Measurements from ENCODE around the gene TPSAB1.

TPSAB1 gene

DNA sequence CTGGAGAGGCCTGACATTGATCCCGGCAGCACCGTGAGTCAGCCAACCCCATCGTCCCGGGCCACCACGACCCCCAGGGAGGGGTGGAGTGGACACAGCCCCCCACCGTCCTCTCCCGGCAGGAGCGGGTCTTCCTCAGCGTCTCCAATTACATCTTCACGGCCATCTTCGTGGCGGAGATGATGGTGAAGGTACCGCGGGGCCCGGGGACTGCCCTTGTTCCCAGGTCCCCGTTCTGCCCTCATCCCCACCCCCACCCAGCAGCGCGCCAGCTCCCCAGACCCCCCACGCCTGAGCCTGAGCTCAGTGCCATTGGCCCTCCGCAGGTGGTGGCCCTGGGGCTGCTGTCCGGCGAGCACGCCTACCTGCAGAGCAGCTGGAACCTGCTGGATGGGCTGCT lies 30.0 kb upstream of the TPSAB1 start:
- DNase-seq (ENCODE audit: low read depth): no peak

DNA sequence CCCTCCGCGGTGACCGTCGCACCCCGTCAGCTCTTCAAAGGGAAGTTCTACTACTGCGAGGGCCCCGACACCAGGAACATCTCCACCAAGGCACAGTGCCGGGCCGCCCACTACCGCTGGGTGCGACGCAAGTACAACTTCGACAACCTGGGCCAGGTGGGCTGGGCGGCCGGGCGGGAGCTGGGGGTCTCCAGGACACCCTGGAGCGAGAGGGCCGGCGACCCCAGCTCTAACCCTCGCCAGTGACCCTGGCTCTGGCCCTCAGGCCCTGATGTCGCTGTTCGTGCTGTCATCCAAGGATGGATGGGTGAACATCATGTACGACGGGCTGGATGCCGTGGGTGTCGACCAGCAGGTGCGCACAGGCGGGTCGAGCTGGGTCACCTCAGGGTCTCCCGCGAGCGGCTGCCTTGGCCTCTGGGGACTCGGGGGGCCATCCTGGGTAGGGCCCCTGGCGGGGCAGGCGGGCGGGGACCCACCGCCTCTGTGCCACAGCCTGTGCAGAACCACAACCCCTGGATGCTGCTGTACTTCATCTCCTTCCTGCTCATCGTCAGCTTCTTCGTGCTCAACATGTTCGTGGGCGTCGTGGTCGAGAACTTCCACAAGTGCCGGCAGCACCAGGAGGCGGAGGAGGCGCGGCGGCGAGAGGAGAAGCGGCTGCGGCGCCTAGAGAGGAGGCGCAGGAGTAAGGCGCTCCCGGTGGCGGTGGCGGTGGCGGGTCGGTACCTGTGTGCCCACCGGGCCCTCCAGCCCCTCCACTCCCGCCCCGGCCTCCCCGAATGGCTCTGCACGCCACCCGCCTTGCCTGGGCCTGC lies 28.8 kb upstream of the TPSAB1 start:
- no peak for DNase-seq (ENCODE audit: low read depth)

DNA sequence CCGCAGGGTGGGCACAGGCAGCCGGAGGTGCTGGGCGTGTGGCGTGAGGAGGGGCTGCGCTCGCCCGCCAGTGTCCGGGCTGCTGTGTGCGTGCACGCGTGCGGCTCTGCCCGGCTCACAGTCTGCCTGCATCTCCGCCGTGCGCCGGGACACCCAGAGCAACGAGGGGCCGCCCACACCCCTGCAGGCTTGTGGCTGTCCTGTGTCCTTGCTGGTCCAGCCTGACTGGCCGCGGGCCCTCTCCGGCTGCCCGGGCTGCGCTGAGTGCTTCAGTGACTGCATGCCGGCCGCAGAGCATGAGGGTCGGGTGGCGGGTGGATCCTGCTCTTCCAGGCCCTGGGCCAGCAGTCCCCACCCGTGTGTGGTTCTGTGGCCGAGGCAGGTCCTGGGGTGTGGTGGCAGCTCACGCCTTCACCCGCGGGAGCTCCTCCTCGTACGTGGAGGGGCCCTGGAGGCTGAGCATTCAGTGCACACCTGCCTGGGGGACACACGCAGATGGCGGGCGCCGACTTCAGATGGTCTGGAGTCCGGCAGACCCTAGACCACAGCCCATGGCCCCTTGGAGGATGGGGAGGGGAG lies 27.8 kb upstream of the TPSAB1 start:
- DNase-seq (ENCODE audit: low read depth): no peak

DNA sequence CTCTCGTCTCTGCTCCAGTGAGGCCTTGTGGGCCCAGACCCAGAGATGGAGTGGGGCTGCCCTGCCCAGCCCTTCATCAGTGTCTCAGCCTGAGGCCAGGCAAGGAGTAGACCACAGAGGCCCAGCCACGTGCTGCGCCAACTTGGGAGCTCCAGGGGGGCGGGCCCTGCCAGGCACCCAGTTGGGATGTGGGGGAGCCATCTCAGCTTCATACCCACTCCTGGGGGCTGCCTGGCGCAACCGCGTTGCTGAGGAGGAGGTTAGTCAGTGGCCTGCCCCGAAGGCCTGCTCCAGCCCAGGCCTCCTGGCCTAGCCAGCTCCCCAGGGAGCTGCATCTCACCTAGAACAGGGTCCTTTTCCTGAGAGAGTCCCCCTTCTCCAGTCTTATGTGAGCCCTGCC lies 27.3 kb upstream of the TPSAB1 start:
- no peak for DNase-seq (ENCODE audit: low read depth)

DNA sequence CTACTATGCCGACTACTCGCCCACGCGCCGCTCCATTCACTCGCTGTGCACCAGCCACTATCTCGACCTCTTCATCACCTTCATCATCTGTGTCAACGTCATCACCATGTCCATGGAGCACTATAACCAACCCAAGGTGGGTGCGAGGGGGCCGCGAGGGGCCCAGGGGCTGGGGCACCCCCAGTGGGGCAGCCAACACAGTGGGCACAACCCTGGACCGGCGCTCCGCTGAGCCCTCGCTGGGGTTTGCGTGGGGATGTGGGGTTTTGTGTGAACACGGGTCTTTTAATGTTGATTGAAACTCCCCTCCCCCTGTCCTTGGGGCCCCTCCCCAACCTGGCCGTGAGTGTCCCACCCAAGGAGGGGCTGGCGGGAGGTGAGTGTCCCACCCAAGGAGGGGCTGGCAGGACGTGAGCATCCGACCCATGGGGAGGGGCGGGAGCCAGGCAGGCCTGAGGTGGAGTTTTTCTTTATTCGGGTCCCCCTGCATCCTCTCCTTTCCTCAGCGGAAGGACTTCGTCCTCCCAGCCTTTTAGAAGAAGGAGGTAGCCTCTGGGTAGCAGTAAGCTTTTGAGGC lies 26.6 kb upstream of the TPSAB1 start:
- DNase-seq (ENCODE audit: low read depth): no peak

DNA sequence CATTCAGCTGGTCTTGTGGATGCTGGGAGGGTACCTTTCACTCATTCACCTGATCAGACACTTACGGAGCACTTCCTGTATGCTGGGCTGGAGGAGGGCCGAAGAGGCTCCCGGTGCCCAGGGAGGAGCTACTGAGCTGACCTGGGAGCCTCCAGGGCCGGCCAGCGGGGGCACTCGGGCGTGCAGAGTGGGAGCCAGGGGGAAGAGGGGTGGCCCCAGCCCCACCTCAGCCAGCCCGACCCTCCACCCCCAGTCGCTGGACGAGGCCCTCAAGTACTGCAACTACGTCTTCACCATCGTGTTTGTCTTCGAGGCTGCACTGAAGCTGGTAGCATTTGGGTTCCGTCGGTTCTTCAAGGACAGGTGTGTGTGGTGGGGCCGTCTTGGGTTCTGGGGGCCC lies 25.8 kb upstream of the TPSAB1 start:
- no peak for DNase-seq (ENCODE audit: low read depth)

DNA sequence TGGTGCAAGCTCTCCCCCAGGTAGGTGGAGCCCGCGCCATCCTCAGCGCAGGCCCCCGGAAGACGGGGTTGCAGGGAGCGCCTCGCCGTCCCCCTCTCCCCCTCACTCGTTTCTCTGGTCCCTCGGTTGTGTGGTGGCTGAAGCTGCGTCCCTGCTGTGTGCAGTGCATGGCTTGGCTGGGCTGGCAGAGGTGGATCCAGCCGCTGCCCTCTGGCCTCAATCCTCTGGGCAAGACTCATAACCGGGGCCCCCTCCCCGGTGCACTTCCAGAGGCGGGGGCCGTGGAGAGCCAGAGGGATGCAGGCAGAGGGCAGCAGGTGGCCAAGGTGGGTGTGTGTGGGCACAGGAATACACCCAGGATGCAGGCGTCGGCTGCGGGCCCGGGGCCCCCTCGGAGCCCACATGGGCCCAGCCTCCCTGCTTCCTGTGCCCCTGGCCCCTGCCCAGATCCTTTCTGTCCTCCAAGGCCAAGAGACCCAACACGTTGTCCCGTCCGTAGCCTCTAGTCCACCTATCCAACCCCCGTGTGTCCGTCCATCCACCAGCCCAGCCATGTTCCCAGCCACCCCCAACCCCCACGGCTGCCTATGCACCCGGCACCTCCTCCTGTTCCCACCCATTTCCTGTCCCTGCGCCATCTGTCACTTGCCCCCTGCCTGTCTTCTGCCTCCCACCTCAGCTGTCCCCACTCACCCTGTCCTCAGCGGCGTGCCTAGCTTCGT lies 24.8 kb upstream of the TPSAB1 start:
- no peak for DNase-seq (ENCODE audit: low read depth)

DNA sequence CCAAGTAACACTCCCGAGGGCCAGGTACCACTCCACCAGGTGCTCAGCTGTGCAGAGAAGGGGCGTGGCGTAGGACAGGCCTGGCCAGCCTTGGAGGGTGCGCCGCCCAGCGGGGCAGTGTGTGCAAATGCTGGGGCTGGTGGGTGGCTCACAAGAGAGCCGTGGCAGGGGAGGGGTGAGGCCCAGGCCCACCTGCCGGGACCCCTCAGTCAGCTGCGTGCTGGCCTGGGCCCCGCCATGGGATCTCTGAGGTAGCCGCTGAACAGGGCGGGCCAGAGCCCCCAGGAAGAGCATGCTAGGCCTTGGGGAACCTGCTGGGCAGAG lies 24.2 kb upstream of the TPSAB1 start:
- no peak for DNase-seq (ENCODE audit: low read depth)

DNA sequence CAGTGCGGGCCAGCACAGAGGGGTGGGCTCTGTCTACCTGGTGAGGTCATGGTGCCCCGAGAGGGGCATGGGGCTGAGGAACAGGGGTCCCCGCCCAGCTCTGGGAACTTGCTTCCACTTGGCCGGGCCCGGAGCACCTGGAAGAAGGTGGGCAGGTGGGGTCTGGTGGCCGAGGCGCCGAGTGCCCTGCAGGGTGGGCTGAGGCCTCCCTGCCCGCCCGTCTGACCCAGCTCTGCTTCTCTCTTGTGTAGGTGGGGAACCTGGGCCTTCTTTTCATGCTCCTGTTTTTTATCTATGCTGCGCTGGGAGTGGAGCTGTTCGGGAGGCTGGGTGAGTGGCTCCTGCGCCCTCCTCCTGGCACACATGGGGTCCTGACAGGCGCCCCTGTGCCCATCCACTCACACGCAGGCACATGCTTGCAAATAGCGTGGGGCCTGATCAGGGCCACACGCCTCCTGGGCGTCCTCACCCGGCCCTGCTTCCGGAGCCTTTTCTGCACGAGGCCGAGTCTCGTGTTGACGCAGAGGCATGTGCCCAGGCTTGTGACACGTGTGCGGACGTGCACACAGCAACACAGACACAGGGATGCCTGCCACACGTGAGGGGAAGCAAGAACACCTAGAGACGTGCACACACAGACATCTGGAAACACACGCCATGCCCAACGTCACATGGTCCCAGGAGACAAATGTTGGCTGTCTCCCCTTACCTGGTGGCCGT lies 23.7 kb upstream of the TPSAB1 start:
- no peak for DNase-seq (ENCODE audit: low read depth)

DNA sequence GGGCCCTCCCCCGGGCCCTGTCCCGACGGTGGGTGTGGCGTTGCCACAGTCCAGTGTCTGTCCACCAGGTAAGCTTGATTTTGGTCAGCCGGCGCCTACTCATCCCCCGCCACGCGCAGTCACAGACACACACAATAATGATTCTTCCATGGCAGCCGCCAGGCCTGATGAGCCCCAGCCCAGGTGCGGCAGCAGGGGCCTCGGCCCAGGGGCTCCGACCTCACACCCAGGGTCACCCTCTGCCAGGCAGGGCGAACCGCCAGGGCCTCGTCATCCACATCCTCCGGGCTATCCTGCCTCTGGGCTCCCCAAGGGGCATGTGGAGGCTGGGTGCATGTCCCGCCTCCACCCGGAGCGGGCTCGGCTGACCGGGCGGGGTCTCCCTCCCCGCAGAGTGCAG lies 23.0 kb upstream of the TPSAB1 start:
- no peak for DNase-seq (ENCODE audit: low read depth)

DNA sequence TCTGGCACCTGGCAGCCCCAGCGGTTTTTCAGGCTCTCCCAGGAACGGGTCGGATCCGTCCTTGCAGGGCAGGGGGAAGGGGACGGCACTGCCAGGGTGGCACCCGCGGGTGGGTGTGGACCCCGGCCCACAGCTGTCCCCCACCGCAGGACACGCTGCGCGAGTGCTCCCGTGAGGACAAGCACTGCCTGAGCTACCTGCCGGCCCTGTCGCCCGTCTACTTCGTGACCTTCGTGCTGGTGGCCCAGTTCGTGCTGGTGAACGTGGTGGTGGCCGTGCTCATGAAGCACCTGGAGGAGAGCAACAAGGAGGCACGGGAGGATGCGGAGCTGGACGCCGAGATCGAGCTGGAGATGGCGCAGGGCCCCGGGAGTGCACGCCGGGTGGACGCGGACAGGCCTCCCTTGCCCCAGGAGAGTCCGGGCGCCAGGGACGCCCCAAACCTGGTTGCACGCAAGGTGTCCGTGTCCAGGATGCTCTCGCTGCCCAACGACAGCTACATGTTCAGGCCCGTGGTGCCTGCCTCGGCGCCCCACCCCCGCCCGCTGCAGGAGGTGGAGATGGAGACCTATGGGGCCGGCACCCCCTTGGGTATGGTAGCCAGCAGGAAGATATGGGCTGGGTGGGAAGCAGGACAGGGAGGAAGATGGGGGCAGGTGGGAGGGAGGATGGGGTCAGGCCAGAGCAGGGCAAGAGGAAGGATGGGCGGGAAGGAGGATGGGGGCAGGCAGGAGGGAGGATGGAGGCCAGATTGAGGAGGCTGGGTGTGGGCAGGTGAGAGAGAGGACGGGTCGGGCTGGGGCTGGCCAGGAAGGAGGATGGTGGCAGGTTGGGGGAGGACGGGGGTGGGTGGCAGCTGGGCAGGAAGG lies 22.2 kb upstream of the TPSAB1 start:
- DNase-seq (ENCODE audit: low read depth): no peak

DNA sequence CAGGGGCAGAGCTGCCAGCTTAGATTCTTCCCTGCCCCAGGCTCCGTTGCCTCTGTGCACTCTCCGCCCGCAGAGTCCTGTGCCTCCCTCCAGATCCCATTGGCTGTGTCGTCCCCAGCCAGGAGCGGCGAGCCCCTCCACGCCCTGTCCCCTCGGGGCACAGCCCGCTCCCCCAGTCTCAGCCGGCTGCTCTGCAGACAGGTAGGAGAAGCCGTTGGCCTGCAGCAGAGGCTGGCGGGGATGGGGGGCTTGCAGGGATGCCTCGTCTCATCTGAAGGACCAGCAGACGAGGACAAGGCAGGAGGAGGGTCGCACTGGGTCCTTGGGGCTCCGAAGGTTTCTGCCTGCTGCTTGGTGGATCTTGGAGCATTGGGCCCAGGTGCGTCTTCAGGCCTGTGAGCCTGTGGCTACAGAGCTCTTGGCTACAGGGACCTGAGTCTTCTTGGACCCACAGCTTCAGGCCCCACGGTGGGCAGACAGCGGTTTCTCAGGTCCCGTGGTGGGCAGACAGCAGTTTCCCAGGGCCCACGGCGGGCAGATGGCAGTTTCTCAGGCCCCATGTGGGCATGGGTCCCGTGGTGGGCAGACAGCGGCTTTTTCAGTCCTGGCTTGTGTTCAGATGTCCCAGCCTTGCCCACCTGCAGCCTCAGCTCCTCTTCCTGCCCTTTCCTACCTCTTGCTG lies 21.4 kb upstream of the TPSAB1 start:
- DNase-seq (ENCODE audit: low read depth): no peak

DNA sequence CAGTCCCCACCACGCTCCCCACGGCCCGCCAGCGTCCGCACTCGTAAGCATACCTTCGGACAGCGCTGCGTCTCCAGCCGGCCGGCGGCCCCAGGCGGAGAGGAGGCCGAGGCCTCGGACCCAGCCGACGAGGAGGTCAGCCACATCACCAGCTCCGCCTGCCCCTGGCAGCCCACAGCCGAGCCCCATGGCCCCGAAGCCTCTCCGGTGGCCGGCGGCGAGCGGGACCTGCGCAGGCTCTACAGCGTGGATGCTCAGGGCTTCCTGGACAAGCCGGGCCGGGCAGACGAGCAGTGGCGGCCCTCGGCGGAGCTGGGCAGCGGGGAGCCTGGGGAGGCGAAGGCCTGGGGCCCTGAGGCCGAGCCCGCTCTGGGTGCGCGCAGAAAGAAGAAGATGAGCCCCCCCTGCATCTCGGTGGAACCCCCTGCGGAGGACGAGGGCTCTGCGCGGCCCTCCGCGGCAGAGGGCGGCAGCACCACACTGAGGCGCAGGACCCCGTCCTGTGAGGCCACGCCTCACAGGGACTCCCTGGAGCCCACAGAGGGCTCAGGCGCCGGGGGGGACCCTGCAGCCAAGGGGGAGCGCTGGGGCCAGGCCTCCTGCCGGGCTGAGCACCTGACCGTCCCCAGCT lies 20.3 kb upstream of the TPSAB1 start:
- no peak for DNase-seq (ENCODE audit: low read depth)

DNA sequence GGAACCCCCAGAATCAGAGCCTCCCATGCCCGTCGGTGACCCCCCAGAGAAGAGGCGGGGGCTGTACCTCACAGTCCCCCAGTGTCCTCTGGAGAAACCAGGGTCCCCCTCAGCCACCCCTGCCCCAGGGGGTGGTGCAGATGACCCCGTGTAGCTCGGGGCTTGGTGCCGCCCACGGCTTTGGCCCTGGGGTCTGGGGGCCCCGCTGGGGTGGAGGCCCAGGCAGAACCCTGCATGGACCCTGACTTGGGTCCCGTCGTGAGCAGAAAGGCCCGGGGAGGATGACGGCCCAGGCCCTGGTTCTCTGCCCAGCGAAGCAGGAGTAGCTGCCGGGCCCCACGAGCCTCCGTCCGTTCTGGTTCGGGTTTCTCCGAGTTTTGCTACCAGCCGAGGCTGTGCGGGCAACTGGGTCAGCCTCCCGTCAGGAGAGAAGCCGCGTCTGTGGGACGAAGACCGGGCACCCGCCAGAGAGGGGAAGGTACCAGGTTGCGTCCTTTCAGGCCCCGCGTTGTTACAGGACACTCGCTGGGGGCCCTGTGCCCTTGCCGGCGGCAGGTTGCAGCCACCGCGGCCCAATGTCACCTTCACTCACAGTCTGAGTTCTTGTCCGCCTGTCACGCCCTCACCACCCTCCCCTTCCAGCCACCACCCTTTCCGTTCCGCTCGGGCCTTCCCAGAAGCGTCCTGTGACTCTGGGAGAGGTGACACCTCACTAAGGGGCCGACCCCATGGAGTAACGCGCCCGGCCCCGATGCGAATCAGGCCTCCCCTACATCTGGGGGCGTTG lies 19.5 kb upstream of the TPSAB1 start:
- no peak for DNase-seq (ENCODE audit: low read depth)

DNA sequence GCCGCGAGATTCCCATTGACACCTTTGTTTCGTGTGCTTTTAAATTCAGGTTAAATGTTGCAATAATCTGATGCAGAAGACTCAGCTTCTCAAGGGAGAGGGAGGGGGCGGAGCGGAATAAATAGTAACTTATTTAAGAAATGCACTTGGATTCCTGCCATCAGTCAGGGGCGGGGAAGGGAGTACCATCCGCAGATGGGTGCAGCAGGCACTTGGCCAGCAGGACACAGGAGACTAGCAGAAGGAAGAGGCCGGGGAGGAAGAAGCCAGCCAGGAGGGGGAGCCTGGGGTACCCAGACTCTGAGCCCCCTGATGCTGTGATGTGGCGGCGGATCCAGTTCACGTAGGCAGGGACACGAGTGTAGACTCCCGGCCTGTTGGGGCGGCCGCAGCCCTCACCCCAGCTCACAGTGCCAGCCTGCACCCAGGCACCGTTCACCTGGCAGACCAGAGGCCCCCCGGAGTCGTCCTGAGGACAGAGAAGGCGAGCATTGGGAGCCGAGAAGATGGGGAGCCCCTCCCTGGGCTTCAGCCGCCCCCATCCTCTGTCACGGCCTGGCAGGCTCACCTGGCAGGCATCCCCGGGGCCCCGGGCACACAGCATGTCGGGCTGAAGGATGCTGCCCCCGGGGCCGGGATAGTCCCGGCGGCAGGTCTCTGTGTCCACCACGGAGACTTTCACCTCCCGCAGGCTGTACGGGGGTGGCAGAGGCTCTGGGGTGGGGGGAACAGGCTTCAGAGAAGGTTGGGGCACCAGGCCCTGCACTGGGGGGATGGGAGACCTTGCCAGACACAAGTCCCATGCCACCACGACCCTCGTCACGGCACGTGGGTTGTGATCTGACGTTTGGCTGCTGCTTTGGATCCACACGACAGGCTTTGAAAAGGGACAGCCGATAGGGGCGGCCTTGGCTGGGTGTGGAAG lies 18.6 kb upstream of the TPSAB1 start:
- DNase-seq (ENCODE audit: low read depth): no peak

DNA sequence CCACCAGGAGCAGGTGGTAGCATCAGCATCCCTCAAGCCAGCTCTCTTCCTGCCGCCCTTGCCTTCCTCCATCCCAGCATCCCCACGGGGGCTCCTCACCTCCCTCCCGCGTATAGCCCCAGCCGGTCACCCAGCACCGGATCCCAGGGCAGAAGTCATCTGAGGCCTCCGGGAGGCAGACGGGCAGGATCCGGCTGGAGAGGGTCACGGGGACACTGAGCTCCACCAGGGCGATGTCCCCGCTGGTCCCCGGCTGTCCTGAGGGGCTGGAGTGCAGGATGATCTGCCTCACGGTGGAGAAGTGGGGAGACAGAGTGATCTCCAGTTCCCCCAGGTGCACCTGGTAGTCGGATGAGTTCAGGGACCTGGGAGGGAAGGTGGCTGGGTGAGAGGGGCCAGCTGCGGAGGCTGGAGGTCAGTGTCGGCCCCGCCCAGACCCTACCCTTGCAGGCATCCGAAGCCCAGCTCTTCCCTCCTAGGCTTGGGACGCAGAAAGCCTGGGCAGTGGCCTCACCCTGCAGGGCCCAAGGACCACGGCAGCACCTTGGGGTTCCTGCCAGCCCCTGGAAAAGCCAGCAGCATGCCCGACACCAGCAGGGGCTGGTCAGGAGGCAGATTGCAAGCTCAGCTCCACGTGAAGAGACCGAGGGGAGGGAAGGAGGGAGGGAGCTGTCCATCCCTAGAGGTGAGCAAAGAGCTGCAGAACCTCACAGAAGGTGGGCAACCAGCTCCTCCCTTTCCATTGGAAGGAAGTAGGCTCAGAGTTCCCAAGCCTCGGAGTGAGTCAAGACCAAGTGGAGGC lies 17.8 kb upstream of the TPSAB1 start:
- DNase-seq (ENCODE audit: low read depth): no peak

DNA sequence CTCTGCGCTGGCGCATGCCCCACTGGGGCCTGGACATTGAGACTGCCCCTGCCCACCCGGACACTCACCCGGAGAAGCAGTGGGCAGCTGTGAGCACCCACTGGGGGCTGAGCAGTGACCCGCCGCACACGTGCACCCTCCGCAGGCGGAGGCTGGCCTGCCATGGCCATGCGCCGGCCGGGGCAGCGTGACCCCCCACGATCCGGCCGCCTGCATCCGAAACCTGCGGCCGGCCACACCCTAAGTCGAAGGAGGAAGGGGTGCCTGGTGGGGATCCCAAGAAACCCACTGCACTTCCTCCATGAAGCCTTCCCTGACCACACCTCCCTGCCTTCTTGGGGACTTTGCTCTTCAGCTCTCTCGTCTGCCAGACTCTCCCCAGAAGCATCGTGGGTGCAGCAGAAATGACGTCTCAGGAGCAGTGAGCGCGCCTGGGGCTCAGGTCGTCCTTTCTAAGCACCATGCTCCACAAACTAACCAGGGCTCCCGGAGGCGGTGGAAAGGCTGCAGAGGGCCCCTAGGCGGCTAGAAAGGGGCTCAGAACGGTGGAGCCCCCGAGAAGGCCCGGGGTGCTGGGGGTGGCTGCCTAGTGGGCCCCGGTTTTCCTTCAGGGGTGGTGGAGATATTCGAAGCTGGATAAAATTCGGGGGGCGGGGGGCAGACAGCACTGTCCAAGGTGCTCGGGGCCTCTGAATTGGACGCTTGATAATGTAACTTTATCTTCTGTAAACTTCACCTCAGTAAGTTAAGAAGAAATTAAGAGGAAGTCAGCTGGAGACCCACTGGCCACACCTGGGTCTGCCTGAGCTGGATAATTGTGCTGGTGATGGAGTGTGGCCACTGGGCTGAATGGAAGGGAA lies 16.9 kb upstream of the TPSAB1 start:
- DNase-seq (ENCODE audit: low read depth): no peak

Measured in iris pigment epithelial cell (primary cell).